BE2C (cell line): ENCODE data around the gene DISC1.
A peak's percentile ranks its signal among the peaks of the same experiment; 100 is the strongest.

Source experiments
- DNase-seq: peaks from one replicate; pipeline ENCODE4 v3.0.0-alpha.2; 2020
- H3K27me3 ChIP-seq: fragments of 250-450 bp; sonication (Bioruptor Pico); 2 replicates; pipeline ENCODE4 v1.5.1; 2020; ENCODE audit warnings: mild to moderate bottlenecking
- H3K36me3 ChIP-seq: fragments of 250-450 bp; sonication (Bioruptor Pico); 2 replicates; pipeline ENCODE4 v1.5.1; 2020; ENCODE audit warnings: mild to moderate bottlenecking
- H3K4me1 ChIP-seq: fragments of 250-450 bp; sonication (Bioruptor Pico); 2 replicates; pipeline ENCODE4 v1.5.1; 2020
- H3K4me3 ChIP-seq: 2 replicates; pipeline ENCODE4 v1.5.1; 2011; ENCODE audit warnings: low read depth, low read length
- H3K9me3 ChIP-seq: fragments of 250-450 bp; sonication (Bioruptor Pico); 2 replicates; pipeline ENCODE4 v1.5.1; 2020
- TF ChIP-seq, protein P1 (sequence below): IDR thresholded peaks from 2 replicates; pipeline ENCODE4 v1.5.1; 2012; ENCODE audit warnings: mild to moderate bottlenecking, low read depth, low read length

Gene DISC1

DNA sequence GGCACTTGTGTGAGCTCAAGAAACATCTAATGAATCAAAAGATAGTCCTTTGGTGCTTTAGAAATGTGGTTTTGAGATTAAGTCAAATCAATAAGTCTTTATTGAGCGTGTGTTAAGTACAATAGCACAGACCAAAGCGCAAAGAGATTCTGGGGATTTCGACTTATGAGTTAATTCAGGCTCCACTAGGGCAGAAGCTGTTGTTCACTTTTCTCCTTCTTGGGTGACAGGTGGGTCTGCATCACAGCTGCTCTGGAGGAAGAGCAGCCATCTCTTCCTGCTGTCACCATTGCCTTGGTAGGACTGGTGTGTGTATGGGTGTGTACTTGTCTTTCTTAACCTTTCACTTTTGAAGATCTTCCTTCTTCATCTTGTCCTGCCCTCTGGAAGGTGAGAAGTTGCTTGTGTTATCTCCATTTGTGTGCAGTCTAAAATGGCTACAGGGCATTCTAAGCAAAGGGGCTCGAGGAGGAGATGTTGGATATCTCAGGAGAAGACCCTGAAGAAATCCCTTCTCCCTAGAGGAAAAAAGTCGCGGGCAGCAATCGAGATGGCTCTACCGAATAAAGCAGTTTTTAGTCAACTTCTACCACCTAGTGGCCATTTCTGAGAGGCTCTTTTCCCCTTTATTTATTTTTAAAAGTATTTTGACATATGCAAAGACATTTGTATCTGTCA lies 22.9 kb upstream of the DISC1 start:
- Histone ChIP-seq H3K4me1 (peaks cover 6% of the 10 kb centered on the region; the same call in 1 of the 2 replicates), H3K36me3 (no peaks in the 10 kb centered on the region), H3K4me3 (peak overlapping the region; percentile 68), H3K9me3 (no peaks in the 10 kb centered on the region), H3K27me3 (no peaks in the 10 kb centered on the region)
- TF ChIP-seq, protein P1, sequence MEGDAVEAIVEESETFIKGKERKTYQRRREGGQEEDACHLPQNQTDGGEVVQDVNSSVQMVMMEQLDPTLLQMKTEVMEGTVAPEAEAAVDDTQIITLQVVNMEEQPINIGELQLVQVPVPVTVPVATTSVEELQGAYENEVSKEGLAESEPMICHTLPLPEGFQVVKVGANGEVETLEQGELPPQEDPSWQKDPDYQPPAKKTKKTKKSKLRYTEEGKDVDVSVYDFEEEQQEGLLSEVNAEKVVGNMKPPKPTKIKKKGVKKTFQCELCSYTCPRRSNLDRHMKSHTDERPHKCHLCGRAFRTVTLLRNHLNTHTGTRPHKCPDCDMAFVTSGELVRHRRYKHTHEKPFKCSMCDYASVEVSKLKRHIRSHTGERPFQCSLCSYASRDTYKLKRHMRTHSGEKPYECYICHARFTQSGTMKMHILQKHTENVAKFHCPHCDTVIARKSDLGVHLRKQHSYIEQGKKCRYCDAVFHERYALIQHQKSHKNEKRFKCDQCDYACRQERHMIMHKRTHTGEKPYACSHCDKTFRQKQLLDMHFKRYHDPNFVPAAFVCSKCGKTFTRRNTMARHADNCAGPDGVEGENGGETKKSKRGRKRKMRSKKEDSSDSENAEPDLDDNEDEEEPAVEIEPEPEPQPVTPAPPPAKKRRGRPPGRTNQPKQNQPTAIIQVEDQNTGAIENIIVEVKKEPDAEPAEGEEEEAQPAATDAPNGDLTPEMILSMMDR: peak; percentile 78
- DNase-seq: peak; percentile 57

DNA sequence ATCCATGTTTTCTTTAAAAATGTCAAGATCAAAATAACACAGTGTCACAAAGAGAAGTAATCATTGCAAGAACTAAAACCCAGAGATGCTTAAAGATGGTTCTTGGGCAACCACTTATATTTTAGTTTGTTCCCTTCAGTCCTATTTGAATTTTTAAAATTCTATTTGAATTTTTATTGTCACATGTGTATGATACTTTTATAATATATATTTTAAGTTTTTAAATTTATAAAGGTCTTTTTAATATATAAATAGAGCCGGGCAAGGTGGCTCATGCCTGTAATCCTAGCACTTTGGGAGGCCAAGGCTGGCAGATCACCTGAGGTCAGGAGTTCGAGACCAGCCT lies 22.3 kb upstream of the DISC1 start:
- no peak for DNase-seq
- H3K4me3 ChIP-seq: no peak overlapping the region
- H3K36me3 ChIP-seq: no peaks in the 10 kb centered on the region
- TF ChIP-seq, protein P1: no peak
- peaks cover 6% of the 10 kb centered on the region; the same call in 1 of the 2 replicates for H3K4me1 ChIP-seq
- H3K9me3 ChIP-seq: no peaks in the 10 kb centered on the region
- H3K27me3 ChIP-seq: no peaks in the 10 kb centered on the region

DNA sequence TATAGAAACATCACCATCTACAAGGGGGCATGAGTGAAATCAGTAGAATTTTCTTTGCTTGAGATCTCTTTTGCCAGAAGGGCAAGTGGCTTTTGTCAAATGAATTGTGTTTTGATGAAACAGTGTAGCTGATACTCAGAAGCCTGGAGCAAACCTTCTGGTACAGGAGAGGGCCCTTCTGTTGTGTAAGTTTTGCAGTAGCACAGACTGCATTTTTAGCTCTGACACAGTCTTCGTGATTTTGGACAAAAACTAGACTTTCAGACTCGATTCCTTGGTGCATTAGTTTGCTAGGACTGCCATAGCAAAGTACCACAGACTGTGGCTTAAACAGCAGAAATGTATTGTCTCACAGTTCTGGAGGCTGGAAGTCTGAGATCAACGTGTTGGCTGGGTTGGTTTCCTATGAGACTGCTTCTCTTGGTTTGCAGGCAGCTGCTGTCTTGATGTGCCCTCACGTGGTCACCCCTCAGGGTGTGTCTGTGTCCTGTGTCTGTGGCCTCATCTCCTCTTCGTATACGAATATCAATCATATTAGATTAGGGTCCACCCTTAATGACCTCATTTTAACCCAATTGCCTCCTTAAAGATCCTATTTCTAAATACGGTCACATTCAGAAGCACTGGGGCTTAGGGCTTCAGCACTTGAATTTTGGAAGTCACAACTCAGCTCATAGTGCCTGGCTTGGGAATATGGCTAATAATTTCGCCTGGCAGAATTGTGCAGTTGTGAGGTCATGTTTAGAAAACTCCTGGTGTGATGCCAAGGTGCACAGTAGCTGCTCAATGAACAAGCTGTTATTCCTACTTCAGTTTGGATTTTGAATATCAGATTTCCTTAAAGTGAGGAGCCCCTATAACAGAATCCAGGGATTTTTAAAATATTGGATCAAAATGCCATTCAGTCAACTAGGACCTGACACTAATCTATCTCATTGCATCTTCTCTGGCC lies 21.2 kb upstream of the DISC1 start:
- TF ChIP-seq, protein P1: no peak
- peak; percentile 20 for DNase-seq

DNA sequence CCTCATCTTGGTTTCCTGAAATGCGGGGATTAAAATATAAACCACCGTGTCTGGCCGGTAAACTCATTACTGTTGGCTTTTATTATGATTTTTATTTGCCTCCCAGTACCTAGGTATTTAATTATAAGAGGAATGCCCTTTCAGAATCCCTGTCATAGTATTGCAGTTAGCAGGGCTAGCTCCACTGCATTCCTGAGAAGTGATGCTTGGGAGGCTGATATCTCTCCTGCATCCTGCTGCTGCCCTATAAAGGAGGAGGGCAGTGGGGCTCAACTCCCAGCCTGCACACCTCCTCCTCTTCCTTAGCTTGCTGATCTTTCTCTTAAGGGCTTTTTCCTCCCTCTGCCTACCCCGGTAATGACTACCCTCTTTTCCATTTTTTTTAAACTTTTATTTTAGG lies 19.9 kb upstream of the DISC1 start:
- Histone ChIP-seq H3K4me3 (no peak overlapping the region), H3K36me3 (no peaks in the 10 kb centered on the region), H3K9me3 (no peaks in the 10 kb centered on the region), H3K4me1 (peaks cover under 1% of the 10 kb centered on the region; the same call in 1 of the 2 replicates), H3K27me3 (no peaks in the 10 kb centered on the region)
- no peak for DNase-seq
- TF ChIP-seq, protein P1: no peak

More for the DNA sequence above, 21.2 kb upstream of the DISC1 start:
- H3K36me3 ChIP-seq: no peaks in the 10 kb centered on the region
- no peaks in the 10 kb centered on the region for H3K27me3 ChIP-seq
- peaks cover 6% of the 10 kb centered on the region; the same call in 1 of the 2 replicates for H3K4me1 ChIP-seq
- no peak overlapping the region for H3K4me3 ChIP-seq
- no peaks in the 10 kb centered on the region for H3K9me3 ChIP-seq

DNA sequence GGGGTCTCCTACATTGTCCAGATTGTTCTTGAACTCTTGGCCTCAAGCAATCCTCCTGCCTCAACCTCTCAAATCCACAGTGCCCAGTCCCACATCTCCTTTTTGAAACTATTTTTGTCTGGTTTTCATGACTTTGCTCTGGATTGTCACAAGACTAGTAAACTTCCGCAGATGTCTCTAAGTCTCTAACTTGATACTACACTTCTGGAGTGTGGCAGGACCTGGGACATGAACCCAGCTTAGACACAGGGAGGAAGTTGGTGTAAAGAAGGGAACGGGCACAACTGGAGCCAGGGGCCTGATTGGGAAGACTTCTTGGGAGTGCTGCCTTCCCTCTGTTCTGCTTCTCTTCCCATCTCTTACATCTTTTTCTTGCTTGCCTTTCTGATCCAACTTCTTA lies 16.2 kb upstream of the DISC1 start:
- TF ChIP-seq, protein P1: no peak
- Histone ChIP-seq H3K27me3 (no peaks in the 10 kb centered on the region), H3K4me1 (peaks cover 7% of the 10 kb centered on the region; the same call in 1 of the 2 replicates), H3K4me3 (no peak overlapping the region), H3K9me3 (no peaks in the 10 kb centered on the region), H3K36me3 (no peaks in the 10 kb centered on the region)
- no peak for DNase-seq
